ENCODE measurements around the gene EEF1A1.

Gene EEF1A1

DNA sequence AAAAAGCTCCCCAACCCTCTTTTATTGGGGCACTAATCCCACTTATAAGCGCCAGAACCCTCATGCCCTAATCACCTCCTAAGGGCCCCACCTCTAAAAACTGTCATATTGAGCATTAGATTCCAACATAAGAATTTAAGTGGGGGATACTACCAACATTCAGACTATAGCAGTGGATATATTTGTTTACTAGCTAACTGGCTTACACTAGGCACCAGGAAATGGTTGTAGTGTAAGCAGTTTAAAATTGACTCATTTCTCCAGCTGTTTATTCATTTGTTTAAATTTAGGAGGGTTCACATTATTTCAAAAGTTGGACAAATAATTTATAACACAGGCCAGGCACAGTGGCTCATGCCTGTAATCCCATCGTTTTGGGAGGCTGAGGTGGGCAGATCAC, 36.4 kb downstream of the EEF1A1 start:
- H3K27ac ChIP-seq: no peak overlapping the region
- TF ChIP-seq, protein P1, sequence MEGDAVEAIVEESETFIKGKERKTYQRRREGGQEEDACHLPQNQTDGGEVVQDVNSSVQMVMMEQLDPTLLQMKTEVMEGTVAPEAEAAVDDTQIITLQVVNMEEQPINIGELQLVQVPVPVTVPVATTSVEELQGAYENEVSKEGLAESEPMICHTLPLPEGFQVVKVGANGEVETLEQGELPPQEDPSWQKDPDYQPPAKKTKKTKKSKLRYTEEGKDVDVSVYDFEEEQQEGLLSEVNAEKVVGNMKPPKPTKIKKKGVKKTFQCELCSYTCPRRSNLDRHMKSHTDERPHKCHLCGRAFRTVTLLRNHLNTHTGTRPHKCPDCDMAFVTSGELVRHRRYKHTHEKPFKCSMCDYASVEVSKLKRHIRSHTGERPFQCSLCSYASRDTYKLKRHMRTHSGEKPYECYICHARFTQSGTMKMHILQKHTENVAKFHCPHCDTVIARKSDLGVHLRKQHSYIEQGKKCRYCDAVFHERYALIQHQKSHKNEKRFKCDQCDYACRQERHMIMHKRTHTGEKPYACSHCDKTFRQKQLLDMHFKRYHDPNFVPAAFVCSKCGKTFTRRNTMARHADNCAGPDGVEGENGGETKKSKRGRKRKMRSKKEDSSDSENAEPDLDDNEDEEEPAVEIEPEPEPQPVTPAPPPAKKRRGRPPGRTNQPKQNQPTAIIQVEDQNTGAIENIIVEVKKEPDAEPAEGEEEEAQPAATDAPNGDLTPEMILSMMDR (conservative IDR thresholded peaks at IDR 0.05): no peak

GRCh38 chr6:73481969-73482368, 38.9 kb downstream of the EEF1A1 start:
- H3K27ac ChIP-seq: no peak overlapping the region
- TF ChIP-seq, protein P1 (conservative IDR thresholded peaks at IDR 0.05): no peak

DNA sequence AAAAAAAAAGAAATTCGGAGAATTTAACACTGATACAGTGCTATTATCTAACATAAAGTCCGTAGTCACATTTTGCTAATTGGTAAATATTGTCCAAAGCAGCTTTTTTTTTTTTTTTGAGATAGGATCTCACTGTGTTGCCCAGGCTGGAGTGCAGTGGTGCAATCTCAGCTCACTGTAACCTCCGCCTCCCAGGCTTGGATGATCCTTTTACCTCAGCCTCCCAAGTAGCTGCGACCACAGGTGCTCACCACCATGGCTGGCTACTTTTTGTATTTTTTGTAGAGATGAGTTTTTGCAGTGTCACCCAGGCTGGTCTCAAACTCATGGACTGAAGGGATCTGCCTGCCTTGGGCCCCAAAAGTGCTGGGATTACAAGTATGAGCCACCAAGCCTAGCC, 43.4 kb downstream of the EEF1A1 start:
- no peak overlapping the region for H3K27ac ChIP-seq
- TF ChIP-seq, protein P1 (conservative IDR thresholded peaks at IDR 0.05): no peak

- TF ChIP-seq, protein P1 (conservative IDR thresholded peaks at IDR 0.05): no peak
- H3K27ac ChIP-seq: no peak overlapping the region
These were observed 44.1 kb downstream of the EEF1A1 start for GRCh38 chr6:73476723-73477122.

DNA sequence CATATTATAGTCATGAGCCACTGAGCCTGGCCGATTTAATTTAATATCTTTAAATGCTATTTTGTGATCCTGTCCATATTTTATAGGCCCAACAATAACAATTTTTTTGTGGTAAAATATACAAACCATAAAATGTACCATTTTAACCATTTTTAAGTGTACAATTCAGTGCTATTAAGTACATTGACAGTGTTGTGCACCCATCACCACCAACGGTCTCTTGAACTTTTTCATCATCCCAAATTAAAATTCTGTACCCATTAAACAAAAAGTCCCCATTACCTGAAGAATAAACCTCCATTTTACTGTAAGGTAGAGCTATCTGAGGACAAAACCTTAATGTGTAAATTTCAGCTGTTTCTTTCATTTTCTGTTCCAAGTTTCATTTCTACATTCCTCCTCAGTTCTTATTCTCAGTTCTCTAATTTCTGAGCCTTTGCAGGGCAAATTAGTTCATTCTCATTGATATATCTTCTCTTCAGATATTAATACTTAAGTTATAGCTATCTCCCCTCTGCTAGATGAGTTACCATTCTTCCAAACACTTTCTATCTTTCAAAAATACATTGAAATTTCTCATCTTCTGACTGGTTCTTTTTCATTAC, 49.0 kb downstream of the EEF1A1 start:
- TF ChIP-seq, protein P1 (conservative IDR thresholded peaks at IDR 0.05): no peak

More for the DNA sequence above, 49.0 kb downstream of the EEF1A1 start:
- H3K27ac ChIP-seq: no peak overlapping the region

Data from VCaP (cell line).